Liver (tissue), 9 donors: ENCODE measurements around the gene TCEA3. TPM values are rescaled to one million over a fixed set of nuclear protein-coding genes. Genes with fewer than 3 reads are reported as not detected.

Source experiments
- DNase-seq: peaks from one replicate; pipeline ENCODE4 v3.0.0-alpha.2; 2017; ENCODE audit warnings: low spot score
- H3K27ac ChIP-seq, 2 donors: one replicate each; pipeline ENCODE4 v1.7.0; 2013; ENCODE audit warnings: inconsistent platforms in 2 of 2, low read length in 2 of 2, control low read depth in 1 of 2, low read depth in 1 of 2, mild to moderate bottlenecking in 1 of 2
- H3K27me3 ChIP-seq, 4 donors: one replicate each; pipeline versions ENCODE4 v1.6.1 to v1.7.0; 2013; ENCODE audit warnings: low read length in 3 of 4, inconsistent platforms in 1 of 4, mild to moderate bottlenecking in 1 of 4, moderate library complexity in 1 of 4; ENCODE audit not compliant: control insufficient read depth in 4 of 4, insufficient read depth in 4 of 4
- H3K36me3 ChIP-seq, 4 donors: one replicate each; pipeline versions ENCODE4 v1.6.1 to v1.7.0; 2013; ENCODE audit warnings: low read length in 3 of 4, mild to moderate bottlenecking in 3 of 4, low read depth in 1 of 4, moderate library complexity in 1 of 4; ENCODE audit not compliant: control insufficient read depth in 4 of 4, insufficient read depth in 3 of 4
- H3K4me1 ChIP-seq, 4 donors: one replicate each; pipeline versions ENCODE4 v1.6.1 to v1.7.0; 2013; ENCODE audit warnings: low read length in 3 of 4, mild to moderate bottlenecking in 3 of 4, moderate library complexity in 1 of 4; ENCODE audit not compliant: control insufficient read depth in 4 of 4, insufficient read depth in 4 of 4
- H3K4me3 ChIP-seq, 3 donors: one replicate each; pipeline versions ENCODE4 v1.6.1 to v1.7.0; 2013; ENCODE audit warnings: low read length in 3 of 3, control low read depth in 1 of 3, low read depth in 1 of 3, mild to moderate bottlenecking in 1 of 3
- H3K9ac ChIP-seq, 2 donors: one replicate each; pipeline ENCODE4 v1.7.0; 2013; ENCODE audit warnings: low read length in 2 of 2, mild to moderate bottlenecking in 2 of 2, moderate library complexity in 2 of 2, control low read depth in 1 of 2, low read depth in 1 of 2
- H3K9me3 ChIP-seq, 4 donors: one replicate each; pipeline versions ENCODE4 v1.6.1 to v1.7.0; 2013; ENCODE audit warnings: low read length in 3 of 4; ENCODE audit not compliant: control insufficient read depth in 4 of 4
- ATF3 ChIP-seq: IDR thresholded peaks from 2 replicates; pipeline ENCODE4 v1.6.1; 2016; ENCODE audit warnings: antibody characterized with exemption
- CTCF ChIP-seq: fragments of 150-350 bp; IDR thresholded peaks from 2 replicates; pipeline ENCODE4 v1.5.1; 2017; ENCODE audit warnings: improper control_type of control experiment, low read depth, low read length; ENCODE audit not compliant: missing input control
- EGR1 ChIP-seq, 2 donors: IDR thresholded peaks; 2 replicates each; pipeline ENCODE4 v1.6.1; 2016 to 2018; ENCODE audit warnings: antibody characterized with exemption in 2 of 2, low read depth in 2 of 2
- FOXA1 ChIP-seq: IDR thresholded peaks from 2 replicates; pipeline ENCODE4 v1.6.1; 2016; ENCODE audit warnings: antibody characterized with exemption
- FOXA2 ChIP-seq: IDR thresholded peaks from 2 replicates; pipeline ENCODE4 v1.6.1; 2016; ENCODE audit warnings: antibody characterized with exemption
- GABPA ChIP-seq, 2 donors: IDR thresholded peaks in 1 of 2; conservative IDR thresholded peaks in 1 of 2; 2 replicates each; pipeline ENCODE4 v1.6.1; 2016; ENCODE audit warnings: antibody characterized with exemption in 2 of 2, mild to moderate bottlenecking in 1 of 2, moderate library complexity in 1 of 2
- HNF4A ChIP-seq, 2 donors: conservative IDR thresholded peaks; 2 replicates each; pipeline ENCODE4 v1.6.1; 2016; ENCODE audit warnings: antibody characterized with exemption in 2 of 2, mild to moderate bottlenecking in 2 of 2
- HNF4G ChIP-seq: IDR thresholded peaks from 2 replicates; pipeline ENCODE4 v1.6.1; 2016; ENCODE audit warnings: antibody characterized with exemption
- JUND ChIP-seq, 2 donors: IDR thresholded peaks; 2 replicates each; pipeline ENCODE4 v1.6.1; 2016; ENCODE audit warnings: antibody characterized with exemption in 2 of 2
- MAX ChIP-seq: IDR thresholded peaks from 2 replicates; pipeline ENCODE4 v1.6.1; 2016; ENCODE audit warnings: antibody characterized with exemption
- NR2F2 ChIP-seq: IDR thresholded peaks from 2 replicates; pipeline ENCODE4 v1.6.1; 2016; ENCODE audit warnings: antibody characterized with exemption
- RAD21 ChIP-seq, 2 donors: IDR thresholded peaks; 2 replicates each; pipeline ENCODE4 v1.6.1; 2016; ENCODE audit warnings: antibody characterized with exemption in 2 of 2, mild to moderate bottlenecking in 2 of 2
- REST ChIP-seq: IDR thresholded peaks from 2 replicates; pipeline ENCODE4 v1.6.1; 2016; ENCODE audit warnings: antibody characterized with exemption, mild to moderate bottlenecking
- RXRA ChIP-seq, 2 donors: IDR thresholded peaks; 2 replicates each; pipeline ENCODE4 v1.6.1; 2017 to 2018; ENCODE audit warnings: antibody characterized with exemption in 2 of 2, mild to moderate bottlenecking in 1 of 2
- SP1 ChIP-seq: IDR thresholded peaks from 2 replicates; pipeline ENCODE4 v1.6.1; 2018; ENCODE audit warnings: antibody characterized with exemption, mild to moderate bottlenecking
- TAF1 ChIP-seq: conservative IDR thresholded peaks from 2 replicates; pipeline ENCODE4 v1.6.1; 2016; ENCODE audit warnings: antibody characterized with exemption, mild to moderate bottlenecking
- YY1 ChIP-seq: IDR thresholded peaks from 2 replicates; pipeline ENCODE4 v1.6.1; 2016; ENCODE audit warnings: antibody characterized with exemption, mild to moderate bottlenecking
- WGBS: extraction: QIAGEN DNeasy Blood & Tissue Kit; methylation state at CpG from one replicate; pipeline ENCODE4 v1.1.7; 2013; 5-methylcytosine and 5-hydroxymethylcytosine counted together
- polyA plus RNA-seq, 2 donors: library from polyadenylated mRNA; stranded (reverse) in 1 of 2; unstranded in 1 of 2; fragments of 200-250 nt in 1 of 2; fragments of >200 nt in 1 of 2; fragmentation: Nextera tagmentation in 1 of 2; extraction: Ambion mirVana in 1 of 2; gene quantifications; one replicate each; pipeline versions ENCODE4 v1.2.1 to v1.2.3, GENCODE V29; 2013 to 2015
- total RNA-seq, 2 donors: library from RNA; depleted of rRNA; stranded (reverse); fragments of >200 nt; gene quantifications; one replicate each; pipeline ENCODE4 v1.2.3, GENCODE V29; 2014
- donor health status: healthy.
- donor health status: healthy.
- donor health status: healthy.
- donor health status: healthy.
- donor health status: healthy.

The TCEA3 gene
- total and polyA plus RNA-seq, 4 donors, result 29.6 to 142 (median 47.6) TPM

GRCh38 chr1:23449958-23450357 lies 25.4 kb upstream of the TCEA3 start:
- peaks cover 8 to 38% (median 20%) of the 10 kb centered on the region in 4 donors for H3K4me1 ChIP-seq
- H3K9ac ChIP-seq, result no peak overlapping the region
- TF ChIP-seq HNF4A (conservative IDR thresholded peaks at IDR 0.05) (no peak), REST (no peak), CTCF (no peak), YY1 (no peak), ATF3 (no peak), EGR1 (IDR thresholded peaks at IDR 0.05; ENCODE audit: low read depth in 2 of 2) (no peak), HNF4G (no peak), MAX (no peak), GABPA (IDR thresholded peaks at IDR 0.05 in 1 of 2, conservative IDR thresholded peaks at IDR 0.05 in 1 of 2) (no peak), RAD21 (IDR thresholded peaks at IDR 0.05) (no peak), NR2F2 (no peak)
- no peaks in the 10 kb centered on the region for H3K9me3 ChIP-seq
- H3K27me3 ChIP-seq, result no peaks in the 10 kb centered on the region
- peaks cover 0 to 4% (median 0%) of the 10 kb centered on the region in 4 donors for H3K36me3 ChIP-seq
- no peak overlapping the region for H3K27ac ChIP-seq
- WGBS, result 92% methylated on average over 4 of the region's 4 CpGs
- H3K4me3 ChIP-seq, result no peak overlapping the region
- DNase-seq, result no peak

- Histone ChIP-seq H3K27me3 (no peaks in the 10 kb centered on the region), H3K27ac (no peak overlapping the region), H3K9ac (no peak overlapping the region), H3K4me1 (peaks cover 8 to 44% (median 21%) of the 10 kb centered on the region in 4 donors), H3K4me3 (no peak overlapping the region), H3K9me3 (no peaks in the 10 kb centered on the region), H3K36me3 (peaks cover 0 to 4% (median 0%) of the 10 kb centered on the region in 4 donors)
- 91% methylated on average over 6 of the region's 6 CpGs for WGBS
- DNase-seq, result no peak
- no peak for TF ChIP-seq RXRA (IDR thresholded peaks at IDR 0.05)
- TF ChIP-seq CTCF, result no peak
- no peak for TF ChIP-seq ATF3
- TF ChIP-seq GABPA (IDR thresholded peaks at IDR 0.05 in 1 of 2, conservative IDR thresholded peaks at IDR 0.05 in 1 of 2), result no peak
- TF ChIP-seq FOXA1, result no peak
- no peak for TF ChIP-seq EGR1 (IDR thresholded peaks at IDR 0.05; ENCODE audit: low read depth in 2 of 2)
- no peak for TF ChIP-seq TAF1
- TF ChIP-seq NR2F2, result no peak
- no peak for TF ChIP-seq REST
- no peak for TF ChIP-seq JUND (IDR thresholded peaks at IDR 0.05)
- no peak for TF ChIP-seq RAD21 (IDR thresholded peaks at IDR 0.05)
- TF ChIP-seq HNF4G, result no peak
- no peak for TF ChIP-seq FOXA2
- TF ChIP-seq MAX, result no peak
- no peak for TF ChIP-seq YY1
- no peak for TF ChIP-seq HNF4A (conservative IDR thresholded peaks at IDR 0.05)
- no peak for TF ChIP-seq SP1
Measured at GRCh38 chr1:23449306-23449705, 24.8 kb upstream of the TCEA3 start.
